ENCODE data around the gene ACIN1.

Gene ACIN1

GRCh38 chr14:23071244-23071920 lies 23.6 kb downstream of the ACIN1 start:
- Histone ChIP-seq H3K4me2 (ENCODE audit: low read length) (peak overlapping the region; percentile 91), H3K4me3 (ENCODE audit: low read length) (peak overlapping the region; percentile 92), H3K27me3 (ENCODE audit: control insufficient read depth, insufficient read depth, low read length) (no peaks in the 10 kb centered on the region), H3K9ac (ENCODE audit: low read depth, low read length) (peak overlapping the region; percentile 97), H3K9me3 (replicated peaks; ENCODE audit: low read length) (no peaks in the 10 kb centered on the region), H3K4me1 (ENCODE audit: control insufficient read depth, insufficient read depth, low read length) (peaks cover 37% of the 10 kb centered on the region), H3K36me3 (ENCODE audit: insufficient read depth, low read length) (peaks cover 58% of the 10 kb centered on the region)

DNA sequence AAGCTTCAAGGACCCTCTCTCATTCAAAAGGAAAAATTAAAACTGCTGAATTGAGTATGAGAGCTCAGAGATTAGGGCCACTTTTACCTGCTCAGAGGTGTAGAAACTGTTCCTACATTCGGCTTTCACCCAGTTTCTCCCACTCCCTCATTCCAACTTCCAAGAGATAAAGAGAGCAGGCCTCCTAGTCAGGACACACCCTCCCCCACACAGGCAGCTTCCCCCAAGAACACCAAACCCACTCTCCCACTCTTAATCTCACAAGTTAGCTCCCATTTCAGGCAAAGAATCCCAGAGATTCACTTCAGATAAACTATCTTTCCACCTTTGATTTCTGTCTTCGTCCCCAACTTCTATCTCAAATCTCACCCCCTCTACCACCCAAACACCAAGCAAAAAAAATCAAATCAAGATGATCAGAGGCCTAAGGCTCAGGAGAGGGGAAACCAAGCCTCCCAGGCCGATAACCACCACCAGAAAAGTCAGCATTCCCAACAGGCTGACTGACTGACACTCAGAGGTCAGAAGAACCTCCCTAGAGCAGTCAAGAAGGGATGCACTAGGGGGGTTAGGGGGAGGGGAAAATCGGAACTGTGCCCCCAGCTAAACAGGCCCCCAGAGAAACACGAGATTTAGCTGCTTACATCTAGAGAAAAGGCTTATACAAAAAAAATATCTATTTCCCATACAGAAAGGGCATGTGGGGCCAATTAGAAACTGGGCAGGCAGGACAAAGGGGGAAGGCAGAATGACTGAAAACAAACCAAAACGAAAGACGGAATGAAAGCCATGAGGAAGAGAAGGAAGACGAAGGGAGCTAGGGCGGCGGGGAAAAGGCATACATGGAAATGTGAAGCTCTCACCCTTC lies 24.4 kb downstream of the ACIN1 start:
- H3K9ac ChIP-seq (ENCODE audit: low read depth, low read length) = peak overlapping the region; percentile 97

DNA sequence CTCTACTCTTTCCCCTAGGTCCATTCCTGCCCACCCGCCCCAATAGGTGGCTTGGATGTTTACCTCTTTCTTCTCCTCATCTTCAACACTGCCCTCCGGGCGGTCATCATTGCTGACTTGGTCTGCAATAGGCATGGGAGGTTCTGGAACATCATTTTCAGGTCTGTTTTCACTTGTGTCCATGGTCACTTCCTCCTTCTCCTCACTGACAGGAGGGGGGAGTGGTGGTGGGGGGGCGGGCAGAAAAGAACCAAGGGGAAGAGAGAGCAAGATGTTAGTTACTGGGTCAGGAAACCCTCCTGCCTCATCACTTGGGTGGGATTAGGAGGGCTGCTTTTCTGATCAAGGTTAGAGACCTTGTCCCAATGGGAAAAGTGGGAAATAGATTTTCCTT lies 25.5 kb downstream of the ACIN1 start:
- Histone ChIP-seq H3K4me3 (ENCODE audit: low read length) (peak overlapping the region; percentile 37), H3K27me3 (ENCODE audit: control insufficient read depth, insufficient read depth, low read length) (no peaks in the 10 kb centered on the region), H3K9me3 (replicated peaks; ENCODE audit: low read length) (no peaks in the 10 kb centered on the region), H3K9ac (ENCODE audit: low read depth, low read length) (no peak overlapping the region), H3K4me1 (ENCODE audit: control insufficient read depth, insufficient read depth, low read length) (peaks cover 37% of the 10 kb centered on the region), H3K4me2 (ENCODE audit: low read length) (peak overlapping the region; percentile 71), H3K36me3 (ENCODE audit: insufficient read depth, low read length) (peaks cover 58% of the 10 kb centered on the region)

More for the DNA sequence above, 24.4 kb downstream of the ACIN1 start:
- no peaks in the 10 kb centered on the region for H3K27me3 ChIP-seq (ENCODE audit: control insufficient read depth, insufficient read depth, low read length)
- peaks cover 37% of the 10 kb centered on the region for H3K4me1 ChIP-seq (ENCODE audit: control insufficient read depth, insufficient read depth, low read length)
- H3K36me3 ChIP-seq (ENCODE audit: insufficient read depth, low read length) = peaks cover 59% of the 10 kb centered on the region
- H3K9me3 ChIP-seq (replicated peaks; ENCODE audit: low read length) = no peaks in the 10 kb centered on the region
- H3K4me2 ChIP-seq (ENCODE audit: low read length) = peak overlapping the region; percentile 91
- peak overlapping the region; percentile 92 for H3K4me3 ChIP-seq (ENCODE audit: low read length)

GRCh38 chr14:23068789-23069412 lies 26.0 kb downstream of the ACIN1 start:
- Histone ChIP-seq H3K4me2 (ENCODE audit: low read length) (peak overlapping the region; percentile 71), H3K9me3 (replicated peaks; ENCODE audit: low read length) (no peaks in the 10 kb centered on the region), H3K4me3 (ENCODE audit: low read length) (no peak overlapping the region), H3K36me3 (ENCODE audit: insufficient read depth, low read length) (peaks cover 58% of the 10 kb centered on the region), H3K27me3 (ENCODE audit: control insufficient read depth, insufficient read depth, low read length) (no peaks in the 10 kb centered on the region), H3K9ac (ENCODE audit: low read depth, low read length) (no peak overlapping the region), H3K4me1 (ENCODE audit: control insufficient read depth, insufficient read depth, low read length) (peaks cover 37% of the 10 kb centered on the region)

GRCh38 chr14:23067847-23068788 lies 26.8 kb downstream of the ACIN1 start:
- no peak overlapping the region for H3K9ac ChIP-seq (ENCODE audit: low read depth, low read length)
- H3K4me1 ChIP-seq (ENCODE audit: control insufficient read depth, insufficient read depth, low read length) = peaks cover 37% of the 10 kb centered on the region
- no peaks in the 10 kb centered on the region for H3K27me3 ChIP-seq (ENCODE audit: control insufficient read depth, insufficient read depth, low read length)
- H3K4me3 ChIP-seq (ENCODE audit: low read length) = no peak overlapping the region
- H3K36me3 ChIP-seq (ENCODE audit: insufficient read depth, low read length) = peaks cover 62% of the 10 kb centered on the region
- H3K9me3 ChIP-seq (replicated peaks; ENCODE audit: low read length) = no peaks in the 10 kb centered on the region
- peak overlapping the region; percentile 69 for H3K4me2 ChIP-seq (ENCODE audit: low read length)

GRCh38 chr14:23066855-23067744 lies 27.8 kb downstream of the ACIN1 start:
- H3K9ac ChIP-seq (ENCODE audit: low read depth, low read length) = no peak overlapping the region
- peaks cover 62% of the 10 kb centered on the region for H3K36me3 ChIP-seq (ENCODE audit: insufficient read depth, low read length)
- H3K9me3 ChIP-seq (replicated peaks; ENCODE audit: low read length) = no peaks in the 10 kb centered on the region
- no peak overlapping the region for H3K4me2 ChIP-seq (ENCODE audit: low read length)
- H3K27me3 ChIP-seq (ENCODE audit: control insufficient read depth, insufficient read depth, low read length) = no peaks in the 10 kb centered on the region
- peaks cover 44% of the 10 kb centered on the region for H3K4me1 ChIP-seq (ENCODE audit: control insufficient read depth, insufficient read depth, low read length)
- H3K4me3 ChIP-seq (ENCODE audit: low read length) = no peak overlapping the region

- Histone ChIP-seq H3K4me1 (ENCODE audit: control insufficient read depth, insufficient read depth, low read length) (peaks cover 42% of the 10 kb centered on the region), H3K4me3 (ENCODE audit: low read length) (no peak overlapping the region), H3K4me2 (ENCODE audit: low read length) (peak overlapping the region; percentile 8), H3K27me3 (ENCODE audit: control insufficient read depth, insufficient read depth, low read length) (no peaks in the 10 kb centered on the region), H3K9ac (ENCODE audit: low read depth, low read length) (no peak overlapping the region), H3K36me3 (ENCODE audit: insufficient read depth, low read length) (peaks cover 61% of the 10 kb centered on the region), H3K9me3 (replicated peaks; ENCODE audit: low read length) (no peaks in the 10 kb centered on the region)
Observed at GRCh38 chr14:23066368-23066767, 28.6 kb downstream of the ACIN1 start.

DNA sequence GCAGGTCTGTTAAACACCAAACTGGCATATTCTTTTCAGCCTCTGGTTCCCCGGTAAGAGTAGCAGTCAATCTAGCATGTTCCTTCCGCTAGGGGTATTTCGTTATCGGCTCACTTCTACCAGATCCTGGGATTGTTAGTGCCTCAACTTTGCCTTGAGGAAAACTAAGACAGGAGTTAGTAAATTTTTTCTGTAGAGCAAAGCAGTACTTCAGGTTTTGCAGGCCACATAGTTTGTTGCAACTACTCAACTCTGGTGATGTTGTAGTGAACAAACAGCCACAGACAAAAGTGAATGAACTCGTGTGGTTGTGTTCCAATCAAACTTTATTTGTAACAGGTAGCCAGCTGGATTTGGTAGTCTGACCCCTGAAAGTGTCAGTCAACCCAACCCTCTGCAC lies 31.3 kb downstream of the ACIN1 start:
- peaks cover 23% of the 10 kb centered on the region for H3K4me1 ChIP-seq (ENCODE audit: control insufficient read depth, insufficient read depth, low read length)
- no peak overlapping the region for H3K4me2 ChIP-seq (ENCODE audit: low read length)
- H3K9ac ChIP-seq (ENCODE audit: low read depth, low read length) = no peak overlapping the region
- no peaks in the 10 kb centered on the region for H3K27me3 ChIP-seq (ENCODE audit: control insufficient read depth, insufficient read depth, low read length)
- H3K36me3 ChIP-seq (ENCODE audit: insufficient read depth, low read length) = peaks cover 81% of the 10 kb centered on the region
- H3K9me3 ChIP-seq (replicated peaks; ENCODE audit: low read length) = no peaks in the 10 kb centered on the region
- no peak overlapping the region for H3K4me3 ChIP-seq (ENCODE audit: low read length)

GRCh38 chr14:23062002-23062401 lies 32.9 kb downstream of the ACIN1 start:
- Histone ChIP-seq H3K4me3 (ENCODE audit: low read length) (no peak overlapping the region), H3K9ac (ENCODE audit: low read depth, low read length) (no peak overlapping the region), H3K27me3 (ENCODE audit: control insufficient read depth, insufficient read depth, low read length) (no peaks in the 10 kb centered on the region), H3K36me3 (ENCODE audit: insufficient read depth, low read length) (peaks cover 69% of the 10 kb centered on the region), H3K4me1 (ENCODE audit: control insufficient read depth, insufficient read depth, low read length) (peaks cover 23% of the 10 kb centered on the region), H3K9me3 (replicated peaks; ENCODE audit: low read length) (no peaks in the 10 kb centered on the region), H3K4me2 (ENCODE audit: low read length) (peak overlapping the region; percentile 38)

DNA sequence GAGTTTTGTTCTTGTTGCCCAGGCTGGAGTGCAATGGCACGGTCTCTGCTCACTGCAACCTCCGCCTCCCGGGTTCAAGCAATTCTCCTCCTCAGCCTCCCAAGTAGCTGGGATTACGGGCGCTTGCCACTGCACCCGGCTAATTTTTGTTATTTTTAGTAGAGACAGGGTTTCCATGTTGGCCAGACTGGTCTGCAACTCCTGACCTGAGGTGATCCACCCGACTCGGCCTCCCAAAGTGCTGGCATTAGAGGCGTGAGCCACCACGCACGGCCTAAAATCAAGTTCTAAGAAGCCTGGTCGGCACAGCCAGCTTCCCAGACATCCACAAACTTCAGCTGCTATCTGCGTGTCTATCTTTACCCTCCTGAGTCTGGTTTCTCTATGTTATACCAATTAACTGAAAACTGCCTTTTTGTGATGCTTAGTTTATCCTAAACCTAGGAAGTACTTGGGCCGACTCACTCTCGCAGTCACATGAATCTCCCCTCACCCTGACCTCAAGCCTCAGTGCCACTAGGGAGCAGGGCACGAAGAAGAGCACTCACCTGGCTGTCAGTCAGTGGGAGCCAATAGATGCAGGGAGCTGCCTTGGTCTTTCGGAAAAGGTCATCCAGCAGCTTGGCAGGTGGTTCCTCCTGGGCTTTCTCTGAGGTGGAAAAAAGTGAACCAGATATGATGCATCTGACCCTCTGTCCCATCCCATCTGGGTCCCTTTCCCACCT lies 34.2 kb downstream of the ACIN1 start:
- H3K36me3 ChIP-seq (ENCODE audit: insufficient read depth, low read length) = peaks cover 57% of the 10 kb centered on the region
- no peaks in the 10 kb centered on the region for H3K27me3 ChIP-seq (ENCODE audit: control insufficient read depth, insufficient read depth, low read length)

More for the DNA sequence above, 34.2 kb downstream of the ACIN1 start:
- H3K9ac ChIP-seq (ENCODE audit: low read depth, low read length) = no peak overlapping the region
- H3K9me3 ChIP-seq (replicated peaks; ENCODE audit: low read length) = no peaks in the 10 kb centered on the region
- H3K4me1 ChIP-seq (ENCODE audit: control insufficient read depth, insufficient read depth, low read length) = peaks cover 37% of the 10 kb centered on the region
- no peak overlapping the region for H3K4me2 ChIP-seq (ENCODE audit: low read length)
- H3K4me3 ChIP-seq (ENCODE audit: low read length) = no peak overlapping the region

All from skeletal muscle satellite cell (primary cell).